NCI-H2196 (cell line): ENCODE data around the gene FPR2.

Experiments used
- DNase-seq: peaks from one replicate; lab custom pipeline; 2025; ENCODE audit not compliant: unreplicated experiment; lab: John Stamatoyannopoulos, UW

FPR2 gene

DNA sequence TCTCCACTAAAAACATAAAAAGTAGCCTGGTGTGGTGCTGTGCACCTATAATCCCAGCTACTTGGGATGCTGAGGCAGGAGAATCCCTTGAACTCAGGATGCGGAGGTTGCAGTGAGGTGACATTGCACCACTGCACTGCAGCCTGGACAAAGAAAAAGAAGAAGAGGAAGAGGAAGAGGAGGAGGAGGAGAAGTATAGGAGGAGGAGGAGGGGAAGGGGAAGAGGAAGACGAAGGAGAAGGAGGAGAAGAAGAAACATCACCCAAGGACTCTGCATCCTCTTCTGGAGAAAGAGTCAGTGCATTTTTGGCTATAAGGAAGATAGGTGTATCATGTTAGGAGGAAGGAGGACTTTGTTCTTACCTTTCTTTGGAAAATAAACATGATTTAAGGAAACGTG lies 21.0 kb downstream of the FPR2 start:
- no peak for DNase-seq

GRCh38 chr19:51783372-51783771 lies 22.4 kb downstream of the FPR2 start:
- no peak for DNase-seq

DNA sequence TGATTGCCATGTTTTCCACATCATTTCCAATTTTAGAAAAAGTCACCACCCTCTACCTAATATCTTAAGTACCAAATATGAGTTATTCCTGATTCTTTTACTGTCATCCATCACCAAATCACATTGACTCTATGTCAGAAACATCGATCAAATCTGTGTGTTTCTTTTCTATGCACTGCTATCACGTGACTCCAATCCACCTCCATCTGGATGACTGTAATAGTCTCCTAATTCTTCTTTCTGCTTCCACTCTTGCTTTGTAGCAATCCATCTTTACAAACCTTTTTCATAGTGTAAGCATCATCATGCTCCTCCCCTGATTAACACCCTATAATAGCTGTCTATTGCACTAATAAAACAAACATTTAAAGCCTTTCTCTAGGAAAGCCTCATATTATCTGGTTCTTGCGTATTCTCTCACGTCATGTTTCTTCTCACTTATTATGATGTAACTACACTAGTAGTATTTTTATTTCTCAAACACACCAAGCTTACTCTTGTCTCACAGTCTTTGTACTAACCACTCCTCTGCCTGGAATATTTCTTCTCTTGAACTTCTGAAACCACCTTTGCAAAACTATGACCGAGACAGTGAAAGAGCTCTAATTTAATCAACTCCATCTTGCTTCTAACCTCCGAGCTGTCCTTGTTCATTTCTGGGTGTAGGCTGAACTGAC lies 23.3 kb downstream of the FPR2 start:
- no peak for DNase-seq

DNA sequence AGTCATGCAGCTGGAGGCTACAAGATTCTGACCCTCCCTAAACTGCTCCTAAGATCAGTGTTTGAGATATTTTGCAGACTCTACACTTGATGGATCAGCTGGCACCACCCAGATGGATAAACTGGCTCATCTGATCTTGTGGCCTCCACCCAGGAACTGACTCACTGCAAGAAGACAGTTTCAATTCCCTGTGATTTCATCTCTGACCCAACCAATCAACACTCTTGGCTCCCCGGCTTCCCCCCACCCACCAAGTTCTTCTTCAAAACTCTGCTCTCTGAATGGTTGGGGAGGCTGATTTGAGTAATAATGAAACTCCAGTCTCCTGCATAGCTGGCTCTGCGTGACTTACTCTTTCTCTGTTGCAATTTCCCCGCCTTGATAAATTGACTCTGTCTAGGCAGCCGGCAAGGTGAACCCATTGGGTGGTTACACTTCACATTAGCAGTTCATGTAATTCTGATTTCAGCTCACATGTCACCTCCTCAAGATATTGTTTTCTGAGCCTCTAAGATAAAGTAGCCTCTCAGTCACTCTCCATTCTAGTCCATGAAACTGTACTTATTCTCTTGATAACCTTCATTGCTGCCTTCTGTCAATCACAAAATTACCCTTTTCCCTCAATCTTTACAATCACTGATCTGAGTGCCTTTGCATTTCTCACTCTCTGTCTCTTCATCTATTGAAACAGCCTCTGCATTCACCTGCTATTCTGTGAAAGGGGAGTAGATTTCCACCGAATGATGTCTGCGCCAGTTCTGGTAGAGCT lies 24.1 kb downstream of the FPR2 start:
- no peak for DNase-seq

GRCh38 chr19:51786646-51787494 lies 25.9 kb downstream of the FPR2 start:
- DNase-seq: no peak

- no peak for DNase-seq
Observed at GRCh38 chr19:51788029-51788428, 27.0 kb downstream of the FPR2 start.

DNA sequence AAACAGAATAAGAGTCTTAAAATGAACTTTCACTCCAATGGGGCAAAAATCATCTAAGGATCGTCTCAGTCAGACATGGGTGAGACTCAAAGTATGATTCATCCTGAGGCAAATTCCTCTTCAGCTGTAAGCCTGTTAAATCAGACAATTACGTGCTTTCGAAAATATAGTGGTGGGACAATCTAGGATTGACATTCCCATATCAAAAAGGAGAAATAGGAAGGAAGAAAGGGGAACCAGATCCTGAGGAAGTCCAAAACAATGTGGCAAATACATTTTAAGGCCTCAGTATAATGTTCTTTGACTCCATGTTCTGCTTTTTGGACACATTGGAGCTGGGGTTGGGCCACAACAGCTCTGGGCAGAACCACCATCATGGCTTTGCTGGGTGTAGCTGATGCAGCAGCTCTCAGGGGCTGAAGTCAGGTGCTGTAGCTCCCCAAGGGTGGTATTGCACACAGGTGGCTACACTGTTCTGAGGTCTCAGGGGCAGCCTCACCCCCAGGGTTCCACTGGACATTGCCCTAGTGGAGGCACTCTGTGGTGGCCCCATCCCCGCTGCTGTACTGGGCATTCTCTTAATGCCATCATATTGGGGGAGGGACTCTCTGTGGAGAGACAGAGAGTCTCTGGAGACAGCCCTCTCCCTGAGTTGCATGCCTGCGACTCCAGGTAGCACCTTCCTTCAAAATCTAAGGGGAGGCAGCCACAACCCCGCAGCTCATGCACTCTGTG lies 28.2 kb downstream of the FPR2 start:
- no peak for DNase-seq

- no peak for DNase-seq
Observed at GRCh38 chr19:51792932-51793331, 32.0 kb downstream of the FPR2 start.

DNA sequence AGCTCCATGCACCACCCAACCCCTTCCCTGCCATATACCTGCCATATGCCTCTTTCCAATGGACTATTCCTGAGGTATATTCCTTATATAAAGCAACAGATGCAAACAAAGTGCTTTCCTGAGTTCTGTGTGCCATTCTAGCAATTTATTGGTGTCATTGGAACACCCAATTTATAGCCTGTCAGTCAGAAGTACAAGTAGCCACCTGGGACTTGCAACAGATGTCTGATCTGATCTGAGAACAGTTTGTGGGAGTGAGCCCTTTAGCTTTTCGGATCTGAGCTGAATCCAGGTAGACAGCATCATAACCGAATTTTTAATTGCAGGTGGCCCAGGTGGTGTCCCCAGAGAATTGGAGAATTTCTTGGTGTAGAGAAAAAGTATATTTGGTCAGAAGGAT lies 33.0 kb downstream of the FPR2 start:
- DNase-seq: no peak

DNA sequence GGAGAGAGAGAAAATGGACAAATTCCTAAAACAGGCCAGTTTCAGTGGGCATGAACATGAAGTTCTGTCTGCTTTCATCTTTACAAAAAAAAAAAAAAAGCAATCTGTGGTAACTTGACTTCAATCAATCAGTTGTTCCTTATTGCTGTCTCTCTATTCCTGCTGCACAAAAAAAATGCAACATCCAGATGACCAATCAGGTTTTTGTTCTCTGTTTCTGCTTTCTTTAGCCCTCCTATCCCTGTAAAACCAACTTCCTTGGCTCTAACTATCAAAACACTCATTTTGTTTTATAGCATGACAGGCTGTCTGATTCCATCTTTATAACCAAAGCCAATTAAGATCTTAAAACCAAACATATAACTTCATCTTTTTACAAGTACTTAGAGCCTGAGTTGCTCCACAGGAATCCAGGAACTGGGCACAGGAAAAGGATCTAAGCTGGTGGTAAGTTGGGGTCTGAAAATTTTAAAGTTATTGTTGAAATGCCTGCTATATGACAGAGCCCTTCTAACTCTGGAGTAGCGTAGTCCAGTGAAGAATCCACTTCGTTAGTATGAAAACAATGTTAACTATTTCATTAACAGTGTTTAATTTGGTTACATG lies 34.0 kb downstream of the FPR2 start, which contains the start of gene FPR3:
FPR3 (plus strand) TSS at position 273 of the 606 bp plus-strand sequence. CDS start 28,592 bp downstream, outside the sequence.
- no peak for DNase-seq

DNA sequence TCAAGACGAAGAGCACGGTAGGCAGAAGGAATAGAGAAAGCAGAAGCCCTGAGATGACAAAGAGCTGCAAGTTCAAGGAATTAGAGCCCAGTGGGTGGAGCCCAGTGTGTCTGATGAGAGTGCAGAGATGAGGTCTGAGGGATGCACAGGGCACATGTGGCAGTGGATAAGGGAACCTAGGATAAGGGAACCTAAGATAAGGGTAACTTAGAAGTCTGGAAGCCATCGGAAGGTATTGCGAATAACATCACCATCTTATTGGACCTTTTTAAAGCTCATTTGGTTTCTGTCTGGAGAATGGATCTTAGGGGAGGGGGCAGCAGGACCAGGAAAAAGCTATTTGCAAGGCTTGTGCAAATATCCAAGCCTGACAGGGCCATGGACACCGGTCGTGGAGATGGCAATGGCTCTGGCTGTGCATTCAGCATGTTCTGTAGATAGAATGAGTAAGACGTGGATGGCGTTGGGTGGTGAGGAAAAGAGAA lies 35.3 kb downstream of the FPR2 start:
- DNase-seq: no peak

DNA sequence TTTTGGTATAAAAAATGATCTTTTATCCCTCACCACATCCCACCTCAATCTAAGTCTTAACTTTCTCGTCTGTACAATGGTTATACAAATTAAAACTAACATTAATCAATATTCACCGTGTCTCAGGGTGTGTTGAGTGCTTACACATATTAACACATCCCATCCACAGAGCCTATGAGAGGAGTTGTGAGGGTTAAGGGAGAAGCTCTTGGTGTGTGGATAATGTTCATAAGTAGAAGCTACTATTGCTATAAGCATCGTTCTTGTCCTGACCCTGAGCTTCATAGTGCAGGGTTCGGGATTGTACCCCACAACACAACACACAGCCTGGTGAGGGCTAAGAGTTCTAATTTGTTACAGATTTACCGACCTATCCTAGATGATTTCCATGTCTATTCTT lies 36.5 kb downstream of the FPR2 start:
- no peak for DNase-seq

- DNase-seq: no peak
Observed at GRCh38 chr19:51798062-51798461, 37.1 kb downstream of the FPR2 start.

DNA sequence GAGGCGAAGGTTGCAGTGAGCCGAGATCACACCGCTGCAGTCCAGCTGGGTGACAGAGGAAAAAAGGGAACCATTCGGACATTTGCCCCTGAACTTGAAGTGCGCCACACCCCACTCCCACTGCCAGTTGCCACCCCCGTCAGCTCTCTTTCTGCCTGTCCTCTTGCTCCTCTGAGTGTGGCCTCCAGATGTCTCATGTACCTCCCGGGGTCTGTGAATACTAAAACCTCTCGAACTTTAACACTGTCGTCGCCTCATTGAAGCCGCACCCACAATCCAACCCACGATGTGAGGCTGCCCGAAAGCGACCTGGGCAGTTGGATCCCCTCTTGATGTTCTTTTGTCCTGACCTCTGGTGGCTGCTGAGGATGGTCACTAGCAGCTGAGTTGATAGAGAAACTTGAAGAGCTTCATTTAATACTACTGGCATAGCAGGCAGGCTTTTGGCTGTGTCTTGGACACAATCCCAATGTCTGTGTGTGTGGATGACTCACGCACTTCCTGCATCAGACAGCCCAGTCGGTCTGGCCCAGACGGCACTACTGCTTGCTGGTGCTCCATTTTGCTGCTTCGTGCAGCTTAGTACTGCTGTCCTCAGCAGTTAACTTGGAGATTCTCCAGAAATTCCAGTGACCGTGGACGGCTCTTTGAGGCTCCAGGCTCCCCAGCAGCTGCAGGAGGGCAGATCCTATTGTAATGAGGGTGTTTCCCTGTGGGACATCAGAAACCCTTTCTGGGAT lies 38.2 kb downstream of the FPR2 start:
- peak; percentile 7 for DNase-seq

GRCh38 chr19:51799774-51800472 lies 38.9 kb downstream of the FPR2 start:
- no peak for DNase-seq

DNA sequence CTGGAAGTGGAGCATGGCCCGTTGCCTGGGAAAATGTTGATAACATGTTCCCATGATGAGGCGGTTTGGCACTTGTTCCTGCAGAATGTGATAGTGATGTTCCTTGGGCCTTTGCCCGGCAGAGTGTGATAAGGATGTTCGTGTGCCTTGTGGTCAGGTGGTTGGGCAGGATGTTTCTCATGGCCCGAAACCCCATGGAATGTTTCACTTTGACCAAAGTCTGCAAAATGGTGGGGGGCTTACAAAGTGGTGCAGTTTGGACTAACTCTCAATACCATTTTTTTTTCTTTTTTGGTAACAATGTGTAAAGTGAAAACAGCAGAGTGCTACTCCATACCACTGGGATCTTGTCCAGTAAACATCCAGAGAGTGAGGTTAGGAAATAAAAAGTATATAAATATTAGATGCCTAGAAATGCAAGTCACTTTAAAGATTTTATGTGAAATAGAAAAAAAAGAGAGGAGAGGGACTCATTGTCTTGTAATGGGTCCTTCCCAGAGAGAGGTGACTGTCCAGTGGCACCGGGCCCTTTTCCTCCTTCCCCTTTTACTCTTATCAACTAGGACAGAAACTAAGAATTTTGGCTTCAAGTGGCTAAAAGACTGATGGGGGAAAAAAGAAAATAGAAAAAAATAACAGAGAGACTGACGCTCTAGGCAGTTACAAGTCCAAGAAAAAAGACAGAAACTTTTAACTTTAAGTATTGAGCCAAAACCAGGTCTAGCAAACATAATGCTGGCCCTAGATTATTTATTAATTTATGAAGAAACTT lies 39.7 kb downstream of the FPR2 start:
- DNase-seq: no peak

DNA sequence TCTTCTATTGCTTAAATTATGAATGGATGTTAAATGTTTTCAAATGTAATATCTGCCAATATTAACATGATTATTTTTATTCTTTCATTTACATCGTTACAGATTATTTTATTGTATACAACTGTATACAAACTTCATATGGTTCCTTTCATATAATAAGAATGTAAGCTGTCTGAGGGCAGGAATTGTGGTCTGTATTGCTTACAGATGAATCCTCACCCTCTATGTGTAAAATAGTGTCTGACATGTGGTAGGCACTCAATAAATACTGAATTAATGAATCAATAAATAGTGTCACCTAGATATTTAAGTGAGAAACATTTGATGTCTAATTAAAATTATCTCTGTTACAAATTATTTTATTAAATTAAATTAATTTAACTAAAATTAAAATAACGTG lies 41.8 kb downstream of the FPR2 start:
- DNase-seq: no peak

GRCh38 chr19:51803519-51803918 lies 42.5 kb downstream of the FPR2 start:
- no peak for DNase-seq
